Limb (tissue), 2 donors: ENCODE results near the gene TIMM13.
"Not testable (repeated sequence)": the region's sequence is repeated elsewhere in the genome, so short reads cannot be mapped to it uniquely, and the experiment has no call there.

Experiments
- DNase-seq, 2 donors: peaks; one replicate each; pipeline ENCODE4 v3.0.0-alpha.2; 2016; ENCODE audit errors: extremely low spot score in 2 of 2

The TIMM13 gene

GRCh38 chr19:2431318-2432055, 4.1 kb upstream of the TIMM13 start:
- no peak for DNase-seq

- DNase-seq = no peak
Observed at GRCh38 chr19:2429917-2430535, 2.6 kb upstream of the TIMM13 start.

- no peak for DNase-seq
Observed at GRCh38 chr19:2428756-2429711, 1.6 kb upstream of the TIMM13 start.

GRCh38 chr19:2428321-2428690, 920 bp upstream of the TIMM13 start:
- no peak for DNase-seq

- peak in 1 of 2 donors; percentile 10 for DNase-seq
Observed at GRCh38 chr19:2426611-2427428, 566 bp downstream of the TIMM13 start.

GRCh38 chr19:2425622-2426581, 1.5 kb downstream of the TIMM13 start:
- no peak for DNase-seq

- DNase-seq = peak; percentile 49 to 77
Observed at GRCh38 chr19:2424686-2425621, 2.4 kb downstream of the TIMM13 start.

- DNase-seq = no peak
Observed at GRCh38 chr19:2423915-2424685, 3.3 kb downstream of the TIMM13 start.

- peak in 1 of 2 donors; percentile 8 for DNase-seq
Observed at GRCh38 chr19:2423071-2423914, 4.1 kb downstream of the TIMM13 start.

GRCh38 chr19:2421581-2422306, 5.6 kb downstream of the TIMM13 start:
- no peak for DNase-seq

- DNase-seq = no peak
Observed at GRCh38 chr19:2420490-2420889, 6.9 kb downstream of the TIMM13 start.

- DNase-seq = no peak
Observed at GRCh38 chr19:2419754-2420153, 7.6 kb downstream of the TIMM13 start.

- DNase-seq = no peak
Observed at GRCh38 chr19:2417881-2418406, 9.4 kb downstream of the TIMM13 start.

- DNase-seq = not testable (repeated sequence)
Observed at GRCh38 chr19:2417436-2417835, 9.9 kb downstream of the TIMM13 start.

- no peak for DNase-seq
Observed at GRCh38 chr19:2416321-2417097, 10.9 kb downstream of the TIMM13 start.

GRCh38 chr19:2415973-2416319, 11.4 kb downstream of the TIMM13 start:
- DNase-seq = no peak
